Hepatocyte (in vitro differentiated cells): ENCODE results near the gene SIDT2.

Experiments
- CTCF ChIP-seq: fragments of 200-600 bp; sonication (generic); IDR thresholded peaks from 2 replicates; pipeline ENCODE4 v1.5.1; 2016; ENCODE audit warnings: antibody characterized with exemption, mild to moderate bottlenecking; ENCODE audit not compliant: poor library complexity
- EZH2 ChIP-seq: fragments of 200-600 bp; sonication (generic); IDR thresholded peaks from 2 replicates; pipeline ENCODE4 v1.6.1; 2016; ENCODE audit warnings: antibody characterized with exemption, mild to moderate bottlenecking, borderline replicate concordance
- EZH2phosphoT487 ChIP-seq: fragments of 200-600 bp; sonication (generic); IDR thresholded peaks from one replicate; pipeline ENCODE4 v1.6.1; 2018; ENCODE audit warnings: antibody characterized with exemption, mild to moderate bottlenecking, low read depth, moderate library complexity; ENCODE audit not compliant: unreplicated experiment, severe bottlenecking

- TF ChIP-seq EZH2 (no peak), CTCF (no peak), EZH2phosphoT487 (no peak)
Measured at GRCh38 chr11:117218133-117218915, 39.8 kb downstream of the SIDT2 start.
